NCI-H82 treated with DMSO at 0.1 percent for 48 hours (cell line): ENCODE measurements around the gene SPAG9.

Experiments
- DNase-seq: peaks from one replicate; lab custom pipeline; 2025; ENCODE audit not compliant: unreplicated experiment; lab: John Stamatoyannopoulos, UW

The SPAG9 gene, protein sequence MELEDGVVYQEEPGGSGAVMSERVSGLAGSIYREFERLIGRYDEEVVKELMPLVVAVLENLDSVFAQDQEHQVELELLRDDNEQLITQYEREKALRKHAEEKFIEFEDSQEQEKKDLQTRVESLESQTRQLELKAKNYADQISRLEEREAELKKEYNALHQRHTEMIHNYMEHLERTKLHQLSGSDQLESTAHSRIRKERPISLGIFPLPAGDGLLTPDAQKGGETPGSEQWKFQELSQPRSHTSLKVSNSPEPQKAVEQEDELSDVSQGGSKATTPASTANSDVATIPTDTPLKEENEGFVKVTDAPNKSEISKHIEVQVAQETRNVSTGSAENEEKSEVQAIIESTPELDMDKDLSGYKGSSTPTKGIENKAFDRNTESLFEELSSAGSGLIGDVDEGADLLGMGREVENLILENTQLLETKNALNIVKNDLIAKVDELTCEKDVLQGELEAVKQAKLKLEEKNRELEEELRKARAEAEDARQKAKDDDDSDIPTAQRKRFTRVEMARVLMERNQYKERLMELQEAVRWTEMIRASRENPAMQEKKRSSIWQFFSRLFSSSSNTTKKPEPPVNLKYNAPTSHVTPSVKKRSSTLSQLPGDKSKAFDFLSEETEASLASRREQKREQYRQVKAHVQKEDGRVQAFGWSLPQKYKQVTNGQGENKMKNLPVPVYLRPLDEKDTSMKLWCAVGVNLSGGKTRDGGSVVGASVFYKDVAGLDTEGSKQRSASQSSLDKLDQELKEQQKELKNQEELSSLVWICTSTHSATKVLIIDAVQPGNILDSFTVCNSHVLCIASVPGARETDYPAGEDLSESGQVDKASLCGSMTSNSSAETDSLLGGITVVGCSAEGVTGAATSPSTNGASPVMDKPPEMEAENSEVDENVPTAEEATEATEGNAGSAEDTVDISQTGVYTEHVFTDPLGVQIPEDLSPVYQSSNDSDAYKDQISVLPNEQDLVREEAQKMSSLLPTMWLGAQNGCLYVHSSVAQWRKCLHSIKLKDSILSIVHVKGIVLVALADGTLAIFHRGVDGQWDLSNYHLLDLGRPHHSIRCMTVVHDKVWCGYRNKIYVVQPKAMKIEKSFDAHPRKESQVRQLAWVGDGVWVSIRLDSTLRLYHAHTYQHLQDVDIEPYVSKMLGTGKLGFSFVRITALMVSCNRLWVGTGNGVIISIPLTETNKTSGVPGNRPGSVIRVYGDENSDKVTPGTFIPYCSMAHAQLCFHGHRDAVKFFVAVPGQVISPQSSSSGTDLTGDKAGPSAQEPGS (N-terminal part only)

DNA sequence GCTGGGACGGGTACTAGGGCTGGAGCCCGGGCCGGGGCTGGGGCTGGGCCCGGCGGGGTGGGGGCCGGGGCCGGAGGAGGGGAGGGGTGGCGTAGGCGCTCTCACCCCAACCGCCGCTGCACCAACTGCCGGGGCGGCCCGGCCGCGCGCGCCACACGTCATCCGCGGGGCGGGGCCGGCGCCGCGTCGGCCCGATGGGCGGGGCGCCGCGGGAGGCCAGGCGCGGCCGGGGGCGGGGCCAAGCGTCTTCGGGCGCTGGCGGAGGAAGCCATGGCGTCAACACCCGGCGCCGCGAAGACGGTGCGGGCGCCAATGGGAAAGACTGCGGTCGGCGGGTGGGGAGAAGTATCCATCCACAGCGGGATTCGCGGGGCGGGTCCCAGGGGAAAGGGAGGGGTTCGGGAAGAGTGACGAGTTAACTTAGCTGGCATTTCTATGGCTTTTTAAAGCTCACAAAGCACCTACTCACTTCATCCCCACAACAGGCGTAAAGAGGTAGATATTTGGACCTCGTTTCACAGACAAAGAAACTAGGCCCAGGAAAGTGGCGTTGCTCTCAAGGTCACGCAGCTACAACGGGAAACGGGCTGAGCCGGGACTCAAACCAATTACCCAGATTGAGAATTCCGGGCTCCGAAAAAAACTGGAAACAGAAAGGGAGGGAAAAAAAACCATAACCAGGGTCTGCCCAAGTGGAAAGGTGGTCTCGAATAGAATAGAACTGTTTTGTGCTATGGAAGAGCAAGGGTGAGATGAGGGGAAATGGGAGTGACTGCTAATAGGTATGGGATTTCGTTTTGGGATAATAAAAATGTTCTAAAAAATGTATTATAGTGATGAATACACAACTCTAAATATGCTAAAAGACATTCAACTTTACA, at the start of gene SPAG9:
TSS of gene SPAG9 (minus strand) at position 130 of the 881 bp plus-strand sequence. CDS start 212 bp downstream, outside the sequence.
- DNase-seq = peak; percentile 90

GRCh38 chr17:51169340-51169739, 48.7 kb upstream of the SPAG9 start:
- no peak for DNase-seq

- DNase-seq = peak; percentile 47
These were observed 46.6 kb upstream of the SPAG9 start for GRCh38 chr17:51166987-51167931.

- DNase-seq = no peak
These were observed 45.7 kb upstream of the SPAG9 start, which contains the start of gene NME2 for GRCh38 chr17:51166198-51166986. Gene NME2, plus strand, starts transcription at chr17:51166411. Its CDS starts 420 bp downstream, at chr17:51166831.

GRCh38 chr17:51165680-51166197, 45.1 kb upstream of the SPAG9 start:
- DNase-seq = peak; percentile 97

GRCh38 chr17:51164911-51165679, 44.4 kb upstream of the SPAG9 start:
- DNase-seq = no peak

DNA sequence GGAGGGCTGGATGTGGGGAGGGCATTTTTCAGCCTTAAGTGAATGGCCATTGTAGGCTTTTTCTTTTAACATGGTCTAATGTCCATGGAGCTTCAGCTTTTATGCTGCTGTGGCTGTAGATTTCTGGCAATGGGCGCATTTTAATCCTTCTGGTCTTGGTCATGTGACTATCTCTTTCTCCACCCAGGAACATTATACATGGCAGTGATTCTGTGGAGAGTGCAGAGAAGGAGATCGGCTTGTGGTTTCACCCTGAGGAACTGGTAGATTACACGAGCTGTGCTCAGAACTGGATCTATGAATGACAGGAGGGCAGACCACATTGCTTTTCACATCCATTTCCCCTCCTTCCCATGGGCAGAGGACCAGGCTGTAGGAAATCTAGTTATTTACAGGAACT, 40.9 kb upstream of the SPAG9 start:
- DNase-seq = no peak

DNA sequence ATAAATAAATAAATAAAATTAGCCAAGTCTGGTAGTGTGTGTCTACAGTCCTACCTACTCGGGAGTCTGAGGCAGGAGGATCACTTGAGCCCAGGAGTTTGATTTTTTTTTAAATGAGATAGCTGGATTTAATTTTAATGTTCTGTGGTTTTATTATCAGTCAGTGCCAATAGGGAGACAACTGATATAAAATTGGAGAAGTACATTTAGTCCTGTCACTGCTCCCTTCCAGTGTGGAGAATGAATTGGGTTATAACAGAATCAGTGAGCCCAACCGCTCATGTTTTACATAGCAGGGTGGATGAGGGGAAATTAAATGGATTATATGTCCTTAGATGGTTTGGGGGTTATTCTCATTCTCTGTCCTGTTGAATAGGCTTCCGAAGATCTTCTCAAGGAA, 38.9 kb upstream of the SPAG9 start:
- no peak for DNase-seq

GRCh38 chr17:51155416-51155815, 34.7 kb upstream of the SPAG9 start:
- peak; percentile 78 for DNase-seq

DNA sequence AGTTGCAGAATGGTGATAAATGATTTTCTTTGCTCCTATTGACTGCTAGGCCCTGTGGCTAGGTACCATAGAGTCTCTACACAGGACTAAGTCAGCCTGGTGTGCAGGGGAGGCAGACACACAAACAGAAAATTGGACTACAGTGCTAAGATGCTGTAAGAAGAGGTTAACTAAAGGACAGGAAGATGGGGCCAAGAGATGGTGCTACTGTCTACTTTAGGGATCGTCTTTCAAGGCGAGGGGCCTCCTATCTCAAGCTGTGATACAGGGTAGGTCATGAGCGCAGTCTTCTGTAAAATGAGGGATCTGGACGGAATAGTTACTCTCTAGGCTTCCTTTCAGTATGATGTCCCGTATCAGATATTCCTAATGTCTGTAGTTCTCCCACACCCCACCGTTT, 33.5 kb upstream of the SPAG9 start:
- DNase-seq = peak; percentile 43

- DNase-seq = peak; percentile 99
These were observed 32.8 kb upstream of the SPAG9 start, which contains the start of gene NME1 for GRCh38 chr17:51153210-51154072. Gene NME1, plus strand, starts transcription at chr17:51153559. Its CDS starts 2,096 bp downstream, at chr17:51155655.

- DNase-seq = no peak
These were observed 32.1 kb upstream of the SPAG9 start for GRCh38 chr17:51152766-51153209.

DNA sequence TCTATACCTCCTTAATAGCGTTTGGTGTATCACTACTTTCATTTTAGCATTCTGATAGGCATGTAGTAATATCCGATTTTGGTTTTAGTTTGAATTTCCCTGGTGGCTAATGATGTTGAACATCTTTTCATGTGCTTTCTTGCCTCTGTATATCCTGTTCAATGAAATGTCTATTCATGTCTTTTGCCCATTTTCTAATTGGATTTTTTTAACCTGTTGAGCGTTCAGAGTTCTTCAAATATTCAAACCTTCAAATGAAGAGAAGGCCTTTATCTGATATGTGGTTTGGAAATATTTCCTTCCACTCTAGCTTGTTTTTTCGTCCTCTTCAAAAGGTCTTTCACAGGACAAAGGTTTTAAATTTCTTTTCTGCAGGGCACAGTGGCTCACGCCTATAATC, 30.3 kb upstream of the SPAG9 start:
- DNase-seq = no peak

DNA sequence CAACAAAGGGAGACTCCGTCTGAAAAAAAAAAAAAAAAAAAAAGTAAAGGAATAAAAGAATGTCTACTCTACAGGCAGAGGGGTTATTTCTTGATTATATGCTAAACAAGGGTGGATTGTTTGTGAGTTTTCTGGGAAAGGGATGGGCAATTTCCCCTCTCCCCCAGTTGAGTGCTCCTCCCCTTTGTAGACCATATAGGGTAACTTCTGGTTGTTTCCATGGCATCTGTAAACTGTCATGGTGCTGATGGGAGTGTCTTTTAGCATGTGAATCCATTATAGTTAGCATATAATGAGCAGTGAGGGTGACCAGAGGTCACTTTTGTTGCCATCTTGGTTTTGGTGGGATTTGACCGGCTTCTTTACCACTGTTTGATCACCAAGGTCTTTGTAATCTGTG, 28.5 kb upstream of the SPAG9 start:
- no peak for DNase-seq

- no peak for DNase-seq
These were observed 27.0 kb upstream of the SPAG9 start for GRCh38 chr17:51147650-51148049.
